Muscle layer of duodenum (tissue), 2 donors: ENCODE results near the gene MARCHF2.

Source experiments
- H3K27ac ChIP-seq: one replicate; pipeline ENCODE4 v1.7.0; 2013; ENCODE audit warnings: mild to moderate bottlenecking, low read length
- H3K27me3 ChIP-seq: one replicate; pipeline ENCODE4 v1.7.0; 2013; ENCODE audit warnings: low read depth, mild to moderate bottlenecking, control low read depth, low read length
- H3K36me3 ChIP-seq, 2 donors: one replicate each; pipeline ENCODE4 v1.7.0; 2013; ENCODE audit warnings: low read length in 2 of 2, control low read depth in 1 of 2, mild to moderate bottlenecking in 1 of 2; ENCODE audit not compliant: insufficient read depth in 2 of 2, control insufficient read depth in 1 of 2
- H3K4me1 ChIP-seq, 2 donors: one replicate each; pipeline ENCODE4 v1.7.0; 2013; ENCODE audit warnings: low read length in 2 of 2, mild to moderate bottlenecking in 2 of 2, control low read depth in 1 of 2, moderate library complexity in 1 of 2; ENCODE audit not compliant: insufficient read depth in 2 of 2, control insufficient read depth in 1 of 2
- H3K4me3 ChIP-seq, 2 donors: one replicate each; pipeline ENCODE4 v1.7.0; 2013; ENCODE audit warnings: low read length in 2 of 2, low read depth in 1 of 2, mild to moderate bottlenecking in 1 of 2
- H3K9me3 ChIP-seq, 2 donors: one replicate each; pipeline ENCODE4 v1.7.0; 2013; ENCODE audit warnings: low read length in 2 of 2, control low read depth in 1 of 2, mild to moderate bottlenecking in 1 of 2; ENCODE audit not compliant: control insufficient read depth in 1 of 2
- donor health status: healthy.

MARCHF2 gene

GRCh38 chr19:8446061-8446709, 33.1 kb downstream of the MARCHF2 start:
- H3K4me1 ChIP-seq = peaks cover 24 to 44% of the 10 kb centered on the region in 2 donors
- no peaks in the 10 kb centered on the region for H3K27me3 ChIP-seq
- peak overlapping the region; percentile 95 for H3K27ac ChIP-seq
- peaks cover 2 to 11% of the 10 kb centered on the region in 2 donors for H3K36me3 ChIP-seq
- H3K9me3 ChIP-seq = no peaks in the 10 kb centered on the region
- H3K4me3 ChIP-seq = peak overlapping the region; percentile 90 to 94

GRCh38 chr19:8449830-8450229, 36.7 kb downstream of the MARCHF2 start:
- Histone ChIP-seq H3K36me3 (peaks cover 2 to 11% of the 10 kb centered on the region in 2 donors), H3K27me3 (no peaks in the 10 kb centered on the region), H3K4me3 (no peak overlapping the region), H3K9me3 (no peaks in the 10 kb centered on the region), H3K27ac (no peak overlapping the region), H3K4me1 (peaks cover 35 to 80% of the 10 kb centered on the region in 2 donors)

- H3K27me3 ChIP-seq = no peaks in the 10 kb centered on the region
- peaks cover 35 to 82% of the 10 kb centered on the region in 2 donors for H3K4me1 ChIP-seq
- H3K27ac ChIP-seq = no peak overlapping the region
- H3K4me3 ChIP-seq = no peak overlapping the region
- no peaks in the 10 kb centered on the region for H3K9me3 ChIP-seq
- H3K36me3 ChIP-seq = peaks cover 8 to 9% of the 10 kb centered on the region in 2 donors
Observed at GRCh38 chr19:8451377-8451776, 38.3 kb downstream of the MARCHF2 start.

GRCh38 chr19:8451885-8452284, 38.8 kb downstream of the MARCHF2 start:
- Histone ChIP-seq H3K36me3 (peaks cover 10 to 11% of the 10 kb centered on the region in 2 donors), H3K27ac (no peak overlapping the region), H3K4me1 (peaks cover 30 to 82% of the 10 kb centered on the region in 2 donors), H3K27me3 (no peaks in the 10 kb centered on the region), H3K9me3 (no peaks in the 10 kb centered on the region), H3K4me3 (no peak overlapping the region)

- Histone ChIP-seq H3K27me3 (no peaks in the 10 kb centered on the region), H3K36me3 (peaks cover 12 to 15% of the 10 kb centered on the region in 2 donors), H3K4me3 (no peak overlapping the region), H3K9me3 (no peaks in the 10 kb centered on the region), H3K4me1 (peaks cover 30 to 82% of the 10 kb centered on the region in 2 donors), H3K27ac (no peak overlapping the region)
Observed at GRCh38 chr19:8452446-8453123, 39.5 kb downstream of the MARCHF2 start.

GRCh38 chr19:8453616-8454015, 40.5 kb downstream of the MARCHF2 start:
- H3K9me3 ChIP-seq = no peaks in the 10 kb centered on the region
- H3K4me3 ChIP-seq = no peak overlapping the region
- no peak overlapping the region for H3K27ac ChIP-seq
- H3K27me3 ChIP-seq = no peaks in the 10 kb centered on the region
- peaks cover 12 to 15% of the 10 kb centered on the region in 2 donors for H3K36me3 ChIP-seq
- H3K4me1 ChIP-seq = peaks cover 38 to 82% of the 10 kb centered on the region in 2 donors

GRCh38 chr19:8454218-8454617, 41.1 kb downstream of the MARCHF2 start:
- Histone ChIP-seq H3K9me3 (no peaks in the 10 kb centered on the region), H3K27ac (no peak overlapping the region), H3K27me3 (no peaks in the 10 kb centered on the region), H3K4me1 (peaks cover 36 to 82% of the 10 kb centered on the region in 2 donors), H3K36me3 (peaks cover 12 to 15% of the 10 kb centered on the region in 2 donors), H3K4me3 (no peak overlapping the region)

GRCh38 chr19:8455018-8455417, 41.9 kb downstream of the MARCHF2 start:
- no peaks in the 10 kb centered on the region for H3K9me3 ChIP-seq
- H3K27ac ChIP-seq = no peak overlapping the region
- H3K4me3 ChIP-seq = no peak overlapping the region
- H3K36me3 ChIP-seq = peaks cover 12 to 15% of the 10 kb centered on the region in 2 donors
- H3K4me1 ChIP-seq = peaks cover 34 to 82% of the 10 kb centered on the region in 2 donors
- no peaks in the 10 kb centered on the region for H3K27me3 ChIP-seq

GRCh38 chr19:8456064-8456463, 43.0 kb downstream of the MARCHF2 start:
- Histone ChIP-seq H3K4me3 (no peak overlapping the region), H3K4me1 (peaks cover 41 to 89% of the 10 kb centered on the region in 2 donors), H3K27ac (no peak overlapping the region), H3K36me3 (peaks cover 12 to 15% of the 10 kb centered on the region in 2 donors), H3K27me3 (no peaks in the 10 kb centered on the region), H3K9me3 (no peaks in the 10 kb centered on the region)

GRCh38 chr19:8457209-8457608, 44.1 kb downstream of the MARCHF2 start:
- peaks cover 12 to 15% of the 10 kb centered on the region in 2 donors for H3K36me3 ChIP-seq
- H3K27ac ChIP-seq = no peak overlapping the region
- H3K9me3 ChIP-seq = no peaks in the 10 kb centered on the region
- no peaks in the 10 kb centered on the region for H3K27me3 ChIP-seq
- no peak overlapping the region for H3K4me3 ChIP-seq
- H3K4me1 ChIP-seq = peaks cover 35 to 89% of the 10 kb centered on the region in 2 donors

GRCh38 chr19:8457827-8458226, 44.7 kb downstream of the MARCHF2 start:
- Histone ChIP-seq H3K36me3 (peaks cover 12 to 15% of the 10 kb centered on the region in 2 donors), H3K27me3 (no peaks in the 10 kb centered on the region), H3K4me1 (peaks cover 30 to 88% of the 10 kb centered on the region in 2 donors), H3K27ac (no peak overlapping the region), H3K9me3 (no peaks in the 10 kb centered on the region), H3K4me3 (no peak overlapping the region)
